ENCODE measurements around the gene RELL2. TPM values are rescaled to one million over a fixed set of nuclear protein-coding genes. Genes with fewer than 3 reads are reported as not detected.

The RELL2 gene
- total and polyA plus RNA-seq, 4 donors = 1.2 to 6.9 (median 6.2) TPM

DNA sequence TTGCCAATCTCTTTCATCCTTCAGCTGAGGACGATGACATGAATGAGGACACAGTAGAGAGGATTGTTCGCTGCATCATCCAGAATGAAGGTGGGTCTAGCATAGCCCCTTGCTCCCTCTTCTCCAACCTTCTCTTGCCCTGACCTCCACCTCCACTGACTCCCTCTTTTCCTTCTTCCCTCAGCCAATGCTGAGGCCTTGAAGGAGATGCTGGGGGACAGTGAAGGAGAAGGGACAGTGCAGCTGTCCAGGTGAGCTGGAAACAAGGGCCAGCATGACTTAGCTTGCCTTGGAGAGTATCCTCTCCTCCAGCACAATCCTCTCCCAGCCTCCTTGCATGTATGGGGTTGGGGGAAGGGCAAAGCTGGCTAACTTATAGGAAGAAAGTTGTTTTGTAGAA lies 2.0 kb downstream of the RELL2 start:
- H3K9ac ChIP-seq (ENCODE audit: insufficient read depth in 1 of 2, low read length in 2 of 2) = no peak overlapping the region
- ATAC-seq (ENCODE audit: insufficient read depth, low FRiP score) (no peak), DNase-seq (no peak)
- 94 to 99% methylated on average over 2 of the region's 2 CpGs for WGBS, 2 donors
- H3K4me1 ChIP-seq (ENCODE audit: control insufficient read depth in 5 of 5, insufficient read depth in 5 of 5, low read length in 5 of 5) = peaks cover 0 to 23% (median 8%) of the 10 kb centered on the region in 5 donors
- H3K9me3 ChIP-seq (ENCODE audit: control insufficient read depth in 4 of 4, insufficient read depth in 3 of 4, low read length in 3 of 4) = no peaks in the 10 kb centered on the region
- TF ChIP-seq, protein P1, sequence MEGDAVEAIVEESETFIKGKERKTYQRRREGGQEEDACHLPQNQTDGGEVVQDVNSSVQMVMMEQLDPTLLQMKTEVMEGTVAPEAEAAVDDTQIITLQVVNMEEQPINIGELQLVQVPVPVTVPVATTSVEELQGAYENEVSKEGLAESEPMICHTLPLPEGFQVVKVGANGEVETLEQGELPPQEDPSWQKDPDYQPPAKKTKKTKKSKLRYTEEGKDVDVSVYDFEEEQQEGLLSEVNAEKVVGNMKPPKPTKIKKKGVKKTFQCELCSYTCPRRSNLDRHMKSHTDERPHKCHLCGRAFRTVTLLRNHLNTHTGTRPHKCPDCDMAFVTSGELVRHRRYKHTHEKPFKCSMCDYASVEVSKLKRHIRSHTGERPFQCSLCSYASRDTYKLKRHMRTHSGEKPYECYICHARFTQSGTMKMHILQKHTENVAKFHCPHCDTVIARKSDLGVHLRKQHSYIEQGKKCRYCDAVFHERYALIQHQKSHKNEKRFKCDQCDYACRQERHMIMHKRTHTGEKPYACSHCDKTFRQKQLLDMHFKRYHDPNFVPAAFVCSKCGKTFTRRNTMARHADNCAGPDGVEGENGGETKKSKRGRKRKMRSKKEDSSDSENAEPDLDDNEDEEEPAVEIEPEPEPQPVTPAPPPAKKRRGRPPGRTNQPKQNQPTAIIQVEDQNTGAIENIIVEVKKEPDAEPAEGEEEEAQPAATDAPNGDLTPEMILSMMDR (IDR thresholded peaks at IDR 0.05; ENCODE audit: control extremely low read depth, extremely low read depth) = no peak
- H3K27ac ChIP-seq (ENCODE audit: low read depth in 1 of 2, low read length in 1 of 2) = no peak overlapping the region
- peaks cover 0 to 6% (median 5%) of the 10 kb centered on the region in 4 donors for H3K36me3 ChIP-seq (ENCODE audit: control insufficient read depth in 4 of 4, insufficient read depth in 4 of 4, low read length in 4 of 4)
- H3K4me3 ChIP-seq = no peak overlapping the region
- peaks cover 0 to 15% (median 14%) of the 10 kb centered on the region in 3 donors for H3K27me3 ChIP-seq (ENCODE audit: control insufficient read depth in 3 of 3, insufficient read depth in 3 of 3, low read length in 2 of 3)

GRCh38 chr5:141639357-141640050 lies 2.7 kb downstream of the RELL2 start:
- peaks cover 0 to 15% (median 14%) of the 10 kb centered on the region in 3 donors for H3K27me3 ChIP-seq (ENCODE audit: control insufficient read depth in 3 of 3, insufficient read depth in 3 of 3, low read length in 2 of 3)
- TF ChIP-seq, protein P1 (IDR thresholded peaks at IDR 0.05; ENCODE audit: control extremely low read depth, extremely low read depth) = no peak
- WGBS, 2 donors = 91 to 95% methylated on average over 12 of the region's 12 CpGs

GRCh38 chr5:141640051-141640415 lies 3.2 kb downstream of the RELL2 start:
- peaks cover 0 to 23% (median 8%) of the 10 kb centered on the region in 5 donors for H3K4me1 ChIP-seq (ENCODE audit: control insufficient read depth in 5 of 5, insufficient read depth in 5 of 5, low read length in 5 of 5)
- no peak for ATAC-seq (ENCODE audit: insufficient read depth, low FRiP score)
- no peaks in the 10 kb centered on the region for H3K9me3 ChIP-seq (ENCODE audit: control insufficient read depth in 4 of 4, insufficient read depth in 3 of 4, low read length in 3 of 4)
- no peak overlapping the region for H3K27ac ChIP-seq (ENCODE audit: low read depth in 1 of 2, low read length in 1 of 2)
- no peak for DNase-seq
- 89 to 94% methylated on average over 3 of the region's 3 CpGs for WGBS, 2 donors
- H3K36me3 ChIP-seq (ENCODE audit: control insufficient read depth in 4 of 4, insufficient read depth in 4 of 4, low read length in 4 of 4) = peaks cover 0 to 13% (median 6%) of the 10 kb centered on the region in 4 donors
- TF ChIP-seq, protein P1 (IDR thresholded peaks at IDR 0.05; ENCODE audit: control extremely low read depth, extremely low read depth) = no peak
- H3K27me3 ChIP-seq (ENCODE audit: control insufficient read depth in 3 of 3, insufficient read depth in 3 of 3, low read length in 2 of 3) = peaks cover 0 to 15% (median 14%) of the 10 kb centered on the region in 3 donors
- H3K9ac ChIP-seq (ENCODE audit: insufficient read depth in 1 of 2, low read length in 2 of 2) = no peak overlapping the region
- H3K4me3 ChIP-seq = no peak overlapping the region

More at GRCh38 chr5:141639357-141640050, 2.7 kb downstream of the RELL2 start:
- Histone ChIP-seq H3K9ac (ENCODE audit: insufficient read depth in 1 of 2, low read length in 2 of 2) (no peak overlapping the region), H3K36me3 (ENCODE audit: control insufficient read depth in 4 of 4, insufficient read depth in 4 of 4, low read length in 4 of 4) (peaks cover 0 to 8% (median 5%) of the 10 kb centered on the region in 4 donors), H3K9me3 (ENCODE audit: control insufficient read depth in 4 of 4, insufficient read depth in 3 of 4, low read length in 3 of 4) (no peaks in the 10 kb centered on the region), H3K27ac (ENCODE audit: low read depth in 1 of 2, low read length in 1 of 2) (no peak overlapping the region), H3K4me1 (ENCODE audit: control insufficient read depth in 5 of 5, insufficient read depth in 5 of 5, low read length in 5 of 5) (peaks cover 0 to 23% (median 8%) of the 10 kb centered on the region in 5 donors), H3K4me3 (no peak overlapping the region)
- DNase-seq = no peak
- ATAC-seq (ENCODE audit: insufficient read depth, low FRiP score) = no peak

Measured in lung (tissue), 12 donors.